ENCODE results near the gene APBB1IP. TPM values are rescaled to one million over a fixed set of nuclear protein-coding genes. Genes with fewer than 3 reads are reported as not detected.
"Not testable (repeated sequence)": the region's sequence is repeated elsewhere in the genome, so short reads cannot be mapped to it uniquely, and the experiment has no call there.

APBB1IP gene
- total RNA-seq, 1 experiment from 2014 or later, result 7.4 TPM

- in situ Hi-C loops (cut with HindIII; ENCODE audit: low pct_unique_long_range_greater_than_20kb, low sequenced_read_pairs), result no loop called here
- peak; percentile 67 for DNase-seq (ENCODE audit: low read depth)
Observed at GRCh38 chr10:26468291-26468690, 30.1 kb downstream of the APBB1IP start.

GRCh38 chr10:26468700-26469099, 30.6 kb downstream of the APBB1IP start:
- in situ Hi-C loops (cut with HindIII; ENCODE audit: low pct_unique_long_range_greater_than_20kb, low sequenced_read_pairs), result no loop called here
- no peak for DNase-seq (ENCODE audit: low read depth)

GRCh38 chr10:26472492-26472778, 34.3 kb downstream of the APBB1IP start:
- no peak for DNase-seq (ENCODE audit: low read depth)
- in situ Hi-C loops (cut with HindIII; ENCODE audit: low pct_unique_long_range_greater_than_20kb, low sequenced_read_pairs), result no loop called here

GRCh38 chr10:26474026-26474425, 35.9 kb downstream of the APBB1IP start:
- in situ Hi-C loops (cut with HindIII; ENCODE audit: low pct_unique_long_range_greater_than_20kb, low sequenced_read_pairs), result no loop called here

GRCh38 chr10:26474845-26475244, 36.7 kb downstream of the APBB1IP start:
- DNase-seq (ENCODE audit: low read depth); in situ Hi-C loops (cut with HindIII; ENCODE audit: low pct_unique_long_range_greater_than_20kb, low sequenced_read_pairs): not testable (repeated sequence)

More at GRCh38 chr10:26474026-26474425, 35.9 kb downstream of the APBB1IP start:
- DNase-seq (ENCODE audit: low read depth), result no peak

- in situ Hi-C loops (cut with HindIII; ENCODE audit: low pct_unique_long_range_greater_than_20kb, low sequenced_read_pairs), result no loop called here
- no peak for DNase-seq (ENCODE audit: low read depth)
Observed at GRCh38 chr10:26475386-26475785, 37.2 kb downstream of the APBB1IP start.

- in situ Hi-C loops (cut with HindIII; ENCODE audit: low pct_unique_long_range_greater_than_20kb, low sequenced_read_pairs), result no loop called here
- DNase-seq (ENCODE audit: low read depth), result no peak
Observed at GRCh38 chr10:26477501-26477900, 39.4 kb downstream of the APBB1IP start.

- DNase-seq (ENCODE audit: low read depth), result no peak
- in situ Hi-C loops (cut with HindIII; ENCODE audit: low pct_unique_long_range_greater_than_20kb, low sequenced_read_pairs), result no loop called here
Observed at GRCh38 chr10:26478061-26478460, 39.9 kb downstream of the APBB1IP start.

- DNase-seq (ENCODE audit: low read depth), result no peak
- in situ Hi-C loops (cut with HindIII; ENCODE audit: low pct_unique_long_range_greater_than_20kb, low sequenced_read_pairs), result no loop called here
Observed at GRCh38 chr10:26479766-26480492, 41.8 kb downstream of the APBB1IP start.

GRCh38 chr10:26481315-26481692, 43.2 kb downstream of the APBB1IP start:
- no peak for DNase-seq (ENCODE audit: low read depth)
- in situ Hi-C loops (cut with HindIII; ENCODE audit: low pct_unique_long_range_greater_than_20kb, low sequenced_read_pairs), result no loop called here

GRCh38 chr10:26481914-26482550, 43.9 kb downstream of the APBB1IP start:
- no peak for DNase-seq (ENCODE audit: low read depth)
- in situ Hi-C loops (cut with HindIII; ENCODE audit: low pct_unique_long_range_greater_than_20kb, low sequenced_read_pairs), result no loop called here

- peak; percentile 39 for DNase-seq (ENCODE audit: low read depth)
- in situ Hi-C loops (cut with HindIII; ENCODE audit: low pct_unique_long_range_greater_than_20kb, low sequenced_read_pairs), result no loop called here
Observed at GRCh38 chr10:26483554-26483953, 45.4 kb downstream of the APBB1IP start.

- peak; percentile 72 for DNase-seq (ENCODE audit: low read depth)
Observed at GRCh38 chr10:26485150-26485941, 47.2 kb downstream of the APBB1IP start.

GRCh38 chr10:26486304-26486703, 48.2 kb downstream of the APBB1IP start:
- in situ Hi-C loops (cut with HindIII; ENCODE audit: low pct_unique_long_range_greater_than_20kb, low sequenced_read_pairs), result no loop called here
- peak; percentile 88 for DNase-seq (ENCODE audit: low read depth)

More at GRCh38 chr10:26485150-26485941, 47.2 kb downstream of the APBB1IP start:
- in situ Hi-C loops (cut with HindIII; ENCODE audit: low pct_unique_long_range_greater_than_20kb, low sequenced_read_pairs), result no loop called here

GRCh38 chr10:26486990-26487850, 49.1 kb downstream of the APBB1IP start:
- in situ Hi-C loops (cut with HindIII; ENCODE audit: low pct_unique_long_range_greater_than_20kb, low sequenced_read_pairs), result no loop called here
- DNase-seq (ENCODE audit: low read depth), result peak; percentile 95

- DNase-seq (ENCODE audit: low read depth), result peak; percentile 58
- in situ Hi-C loops (cut with HindIII; ENCODE audit: low pct_unique_long_range_greater_than_20kb, low sequenced_read_pairs), result no loop called here
Observed at GRCh38 chr10:26488344-26488743, 50.2 kb downstream of the APBB1IP start.

GRCh38 chr10:26489081-26489480, 50.9 kb downstream of the APBB1IP start:
- DNase-seq (ENCODE audit: low read depth), result no peak
- in situ Hi-C loops (cut with HindIII; ENCODE audit: low pct_unique_long_range_greater_than_20kb, low sequenced_read_pairs), result no loop called here

- in situ Hi-C loops (cut with HindIII; ENCODE audit: low pct_unique_long_range_greater_than_20kb, low sequenced_read_pairs), result not testable (repeated sequence)
Observed at GRCh38 chr10:26490367-26490766, 52.2 kb downstream of the APBB1IP start.

More at GRCh38 chr10:26490367-26490766, 52.2 kb downstream of the APBB1IP start:
- DNase-seq (ENCODE audit: low read depth), result not testable (repeated sequence)

All from Caki2 (cell line).